Activated CD4-positive, alpha-beta T cell treated with anti-CD3 and anti-CD28 coated beads, Interleukin-2, amount 50 U/mL, for 24 hours (primary cell): ENCODE measurements around the gene SHB.

Experiments used
- DNase-seq, 2 donors: peaks; one replicate each; pipeline ENCODE4 v3.0.0-alpha.2; 2020; ENCODE audit warnings: low read depth in 1 of 2, low spot score in 1 of 2

Gene SHB

GRCh38 chr9:37937366-37937765, 131.7 kb downstream of the SHB start:
- no peak for DNase-seq

GRCh38 chr9:37936965-37937364, 132.1 kb downstream of the SHB start:
- no peak for DNase-seq

GRCh38 chr9:37936376-37936775, 132.7 kb downstream of the SHB start:
- DNase-seq = no peak

- no peak for DNase-seq
Measured at GRCh38 chr9:37935096-37935495, 133.9 kb downstream of the SHB start.

- no peak for DNase-seq
Measured at GRCh38 chr9:37931592-37931991, 137.4 kb downstream of the SHB start.

- DNase-seq = no peak
Measured at GRCh38 chr9:37929441-37929895, 139.6 kb downstream of the SHB start.

GRCh38 chr9:37928552-37929430, 140.2 kb downstream of the SHB start:
- no peak for DNase-seq

GRCh38 chr9:37927601-37928551, 141.2 kb downstream of the SHB start:
- DNase-seq = no peak

- no peak for DNase-seq
Measured at GRCh38 chr9:37927132-37927531, 141.9 kb downstream of the SHB start.

GRCh38 chr9:37926737-37927118, 142.3 kb downstream of the SHB start:
- DNase-seq = no peak

GRCh38 chr9:37925786-37926736, 143.0 kb downstream of the SHB start:
- DNase-seq = no peak

- no peak for DNase-seq
Measured at GRCh38 chr9:37925006-37925405, 144.0 kb downstream of the SHB start.

- no peak for DNase-seq
Measured at GRCh38 chr9:37924538-37924937, 144.5 kb downstream of the SHB start.

GRCh38 chr9:37923796-37924427, 145.1 kb downstream of the SHB start:
- DNase-seq = no peak

- DNase-seq = no peak
Measured at GRCh38 chr9:37923118-37923795, 145.8 kb downstream of the SHB start.

GRCh38 chr9:37922363-37923117, 146.5 kb downstream of the SHB start:
- no peak for DNase-seq

GRCh38 chr9:37921546-37922300, 147.3 kb downstream of the SHB start:
- no peak for DNase-seq

- DNase-seq = no peak
Measured at GRCh38 chr9:37921168-37921510, 147.9 kb downstream of the SHB start.
